Esophagus muscularis mucosa (tissue), 4 donors: ENCODE measurements around the gene CNTNAP2.

Experiments used
- EP300 ChIP-seq: sonication (generic); formaldehyde crosslinking; IDR thresholded peaks from one replicate; pipeline ENCODE4 v1.6.1; 2017; ENCODE audit warnings: antibody characterized with exemption
- POLR2A ChIP-seq: fragments of 450-650 bp; IDR thresholded peaks from one replicate; pipeline ENCODE4 v1.6.1; 2017; ENCODE audit warnings: antibody characterized with exemption, moderate library complexity, mild to moderate bottlenecking, low read depth
- POLR2AphosphoS5 ChIP-seq, 2 donors: sonication (generic); formaldehyde crosslinking; IDR thresholded peaks; one replicate each; pipeline ENCODE4 v1.6.1; 2017; ENCODE audit warnings: antibody characterized with exemption in 2 of 2
- TF ChIP-seq, protein P1 (sequence below), 3 experiments: fragments of 200-600 bp in 2 of 3; fragments of 450-650 bp in 1 of 3; sonication (generic) in 2 of 3; IDR thresholded peaks; one replicate each; pipeline ENCODE4 v1.5.1; 2017 to 2019; ENCODE audit warnings: antibody characterized with exemption in 3 of 3, mild to moderate bottlenecking in 2 of 3, moderate library complexity in 1 of 3

DNA sequence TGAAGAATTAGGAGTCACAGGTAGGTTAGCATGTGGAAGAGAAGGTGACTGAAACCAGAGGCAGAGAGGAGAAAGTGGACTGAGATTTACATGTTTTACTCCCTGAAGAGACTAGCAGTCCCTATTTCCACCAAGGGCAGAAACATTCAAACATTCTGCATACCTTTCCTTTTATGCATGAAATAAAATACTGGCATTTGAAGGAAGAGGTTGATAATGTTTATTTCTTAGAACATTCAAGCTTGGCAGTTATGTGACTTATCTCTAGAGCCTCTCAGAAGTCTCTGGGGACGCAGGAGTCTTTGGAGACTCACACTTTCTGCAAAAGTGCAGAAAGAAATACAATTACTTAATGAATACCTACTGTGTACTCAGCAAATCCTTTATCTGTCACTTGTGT lies 1966.8 kb downstream of the CNTNAP2 start:
- TF ChIP-seq, protein P1, sequence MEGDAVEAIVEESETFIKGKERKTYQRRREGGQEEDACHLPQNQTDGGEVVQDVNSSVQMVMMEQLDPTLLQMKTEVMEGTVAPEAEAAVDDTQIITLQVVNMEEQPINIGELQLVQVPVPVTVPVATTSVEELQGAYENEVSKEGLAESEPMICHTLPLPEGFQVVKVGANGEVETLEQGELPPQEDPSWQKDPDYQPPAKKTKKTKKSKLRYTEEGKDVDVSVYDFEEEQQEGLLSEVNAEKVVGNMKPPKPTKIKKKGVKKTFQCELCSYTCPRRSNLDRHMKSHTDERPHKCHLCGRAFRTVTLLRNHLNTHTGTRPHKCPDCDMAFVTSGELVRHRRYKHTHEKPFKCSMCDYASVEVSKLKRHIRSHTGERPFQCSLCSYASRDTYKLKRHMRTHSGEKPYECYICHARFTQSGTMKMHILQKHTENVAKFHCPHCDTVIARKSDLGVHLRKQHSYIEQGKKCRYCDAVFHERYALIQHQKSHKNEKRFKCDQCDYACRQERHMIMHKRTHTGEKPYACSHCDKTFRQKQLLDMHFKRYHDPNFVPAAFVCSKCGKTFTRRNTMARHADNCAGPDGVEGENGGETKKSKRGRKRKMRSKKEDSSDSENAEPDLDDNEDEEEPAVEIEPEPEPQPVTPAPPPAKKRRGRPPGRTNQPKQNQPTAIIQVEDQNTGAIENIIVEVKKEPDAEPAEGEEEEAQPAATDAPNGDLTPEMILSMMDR (IDR thresholded peaks at IDR 0.05) = no peak
- TF ChIP-seq POLR2AphosphoS5 (IDR thresholded peaks at IDR 0.05) (no peak), EP300 (no peak), POLR2A (no peak)
